ENCODE measurements around the gene SAMD4B.
A peak's percentile ranks its signal among the peaks of the same experiment; 100 is the strongest.
"Not testable (repeated sequence)": the region's sequence is repeated elsewhere in the genome, so short reads cannot be mapped to it uniquely, and the experiment has no call there.

Gene SAMD4B

DNA sequence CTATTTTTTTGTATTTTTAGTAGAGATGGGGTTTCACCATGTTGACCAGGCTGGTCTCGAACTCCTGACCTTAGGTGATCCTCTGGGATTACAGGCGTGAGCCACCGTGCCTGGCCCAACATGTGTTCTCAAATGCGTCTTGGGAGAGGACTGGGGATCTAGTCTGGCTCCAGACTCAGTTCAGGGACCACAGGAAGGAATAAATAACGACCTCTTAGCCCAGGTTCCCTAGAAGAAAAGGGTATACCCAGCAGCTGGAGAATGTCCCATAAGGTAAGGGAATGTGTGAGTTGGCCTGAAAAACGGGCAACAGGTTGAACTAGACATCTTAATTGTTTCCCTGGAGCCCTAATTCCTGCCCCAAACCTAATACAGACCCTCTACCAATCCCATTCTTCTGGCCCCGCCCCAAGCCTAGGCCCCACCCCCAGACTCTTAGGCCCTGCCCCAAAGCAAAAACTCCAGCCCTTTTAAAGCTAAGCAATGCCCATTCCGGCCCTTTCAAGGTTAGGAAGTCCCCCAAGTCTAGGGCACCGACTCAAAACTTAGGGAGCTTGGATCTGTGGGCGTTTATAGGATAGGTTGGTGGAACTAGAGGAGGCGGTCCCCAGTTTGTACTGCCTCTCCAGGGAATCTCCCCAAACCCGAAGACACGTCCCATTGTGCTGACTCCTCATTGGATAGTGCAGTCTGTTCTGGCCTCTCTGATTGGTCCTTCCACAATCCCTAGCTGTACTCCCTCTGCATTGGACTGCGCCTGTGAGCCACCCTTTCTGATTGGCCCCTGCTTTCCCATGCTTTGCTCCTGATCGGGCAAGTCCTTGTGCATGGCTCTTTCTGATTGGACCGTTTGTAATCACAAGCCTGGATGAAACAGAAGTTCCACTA is 16.2 kb upstream of the SAMD4B start:
- no peak for DNase-seq (ENCODE audit: low read depth, low spot score)
- in situ Hi-C loops (cut with HindIII; ENCODE audit: low sequenced_read_pairs): no loop called here
- no peak overlapping the region for H3K4me3 ChIP-seq (ENCODE audit: low read depth, low read length)
- TF ChIP-seq, protein P1, sequence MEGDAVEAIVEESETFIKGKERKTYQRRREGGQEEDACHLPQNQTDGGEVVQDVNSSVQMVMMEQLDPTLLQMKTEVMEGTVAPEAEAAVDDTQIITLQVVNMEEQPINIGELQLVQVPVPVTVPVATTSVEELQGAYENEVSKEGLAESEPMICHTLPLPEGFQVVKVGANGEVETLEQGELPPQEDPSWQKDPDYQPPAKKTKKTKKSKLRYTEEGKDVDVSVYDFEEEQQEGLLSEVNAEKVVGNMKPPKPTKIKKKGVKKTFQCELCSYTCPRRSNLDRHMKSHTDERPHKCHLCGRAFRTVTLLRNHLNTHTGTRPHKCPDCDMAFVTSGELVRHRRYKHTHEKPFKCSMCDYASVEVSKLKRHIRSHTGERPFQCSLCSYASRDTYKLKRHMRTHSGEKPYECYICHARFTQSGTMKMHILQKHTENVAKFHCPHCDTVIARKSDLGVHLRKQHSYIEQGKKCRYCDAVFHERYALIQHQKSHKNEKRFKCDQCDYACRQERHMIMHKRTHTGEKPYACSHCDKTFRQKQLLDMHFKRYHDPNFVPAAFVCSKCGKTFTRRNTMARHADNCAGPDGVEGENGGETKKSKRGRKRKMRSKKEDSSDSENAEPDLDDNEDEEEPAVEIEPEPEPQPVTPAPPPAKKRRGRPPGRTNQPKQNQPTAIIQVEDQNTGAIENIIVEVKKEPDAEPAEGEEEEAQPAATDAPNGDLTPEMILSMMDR (IDR thresholded peaks at IDR 0.05; ENCODE audit: low read depth, low read length): no peak

DNA sequence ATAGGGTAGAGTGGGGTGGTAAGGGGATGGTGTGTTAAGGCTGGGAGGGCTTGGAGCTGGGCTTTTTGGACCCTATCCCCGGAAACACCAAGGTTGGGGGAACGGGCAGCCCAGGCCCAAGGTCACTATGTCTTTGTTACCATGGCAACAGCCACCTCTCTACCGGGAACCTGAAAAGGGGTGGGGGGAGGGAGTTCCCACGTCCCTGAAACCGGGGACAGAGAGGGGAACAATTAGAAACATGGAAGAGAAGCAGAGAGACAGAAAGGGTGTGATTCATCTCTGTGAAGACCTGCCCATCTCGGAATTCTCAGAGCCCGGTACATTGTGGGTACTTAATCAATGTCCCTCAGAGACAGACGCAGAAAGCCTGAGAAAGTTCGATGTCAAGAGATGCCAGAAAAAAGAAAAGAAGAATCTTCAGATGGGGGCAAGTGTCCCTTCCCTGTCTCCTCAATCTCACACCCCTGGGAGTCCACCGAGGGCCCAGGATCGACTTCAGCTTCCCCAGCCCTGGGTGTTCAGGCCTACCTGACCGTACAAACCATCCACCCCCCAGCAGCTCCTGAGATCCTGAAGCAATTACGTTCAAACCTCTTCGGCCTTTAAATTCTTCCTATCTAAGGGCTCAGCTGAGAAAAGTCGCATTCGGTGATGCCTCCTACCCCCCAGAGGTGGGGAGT is 14.7 kb upstream of the SAMD4B start:
- in situ Hi-C loops (cut with HindIII; ENCODE audit: low sequenced_read_pairs): no loop called here
- H3K4me3 ChIP-seq (ENCODE audit: low read depth, low read length): no peak overlapping the region
- TF ChIP-seq, protein P1 (IDR thresholded peaks at IDR 0.05; ENCODE audit: low read depth, low read length): no peak
- no peak for DNase-seq (ENCODE audit: low read depth, low spot score)

DNA sequence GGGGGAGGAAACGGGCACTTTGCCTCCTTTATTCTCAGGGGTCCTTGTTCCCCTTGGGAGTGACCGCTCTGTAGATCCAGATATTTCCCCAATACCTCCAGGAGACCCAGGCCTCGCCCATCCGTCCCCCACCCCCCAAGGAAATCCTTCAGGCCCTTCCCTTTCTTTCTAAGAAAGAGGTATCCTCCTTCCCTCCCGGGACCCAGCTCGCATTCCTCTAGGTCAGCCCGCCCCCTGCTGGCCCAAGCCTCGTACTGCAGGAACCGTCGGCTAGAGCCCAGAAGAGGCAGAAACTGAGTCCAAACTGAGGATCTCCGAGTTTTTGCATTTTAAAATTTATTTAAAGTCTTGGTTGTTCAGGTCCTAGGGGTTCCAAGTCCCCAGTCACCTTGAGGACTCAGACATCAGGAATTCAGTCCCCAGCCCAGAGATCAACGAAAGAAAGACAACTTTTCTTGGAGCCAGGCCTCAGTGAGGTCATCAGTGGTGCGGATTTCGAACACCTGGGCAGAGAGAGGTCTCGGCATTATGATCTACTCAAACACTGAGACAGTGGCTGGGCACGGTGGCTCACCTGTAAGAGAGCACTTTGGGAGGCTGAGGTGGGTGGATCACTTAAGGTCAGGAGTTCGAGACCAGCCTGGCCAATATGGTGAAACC is 14.0 kb upstream of the SAMD4B start:
- TF ChIP-seq, protein P1 (IDR thresholded peaks at IDR 0.05; ENCODE audit: low read depth, low read length): peak; percentile 98
- H3K4me3 ChIP-seq (ENCODE audit: low read depth, low read length): no peak overlapping the region
- DNase-seq (ENCODE audit: low read depth, low spot score): peak; percentile 65
- in situ Hi-C loops (cut with HindIII; ENCODE audit: low sequenced_read_pairs): no loop called here

DNA sequence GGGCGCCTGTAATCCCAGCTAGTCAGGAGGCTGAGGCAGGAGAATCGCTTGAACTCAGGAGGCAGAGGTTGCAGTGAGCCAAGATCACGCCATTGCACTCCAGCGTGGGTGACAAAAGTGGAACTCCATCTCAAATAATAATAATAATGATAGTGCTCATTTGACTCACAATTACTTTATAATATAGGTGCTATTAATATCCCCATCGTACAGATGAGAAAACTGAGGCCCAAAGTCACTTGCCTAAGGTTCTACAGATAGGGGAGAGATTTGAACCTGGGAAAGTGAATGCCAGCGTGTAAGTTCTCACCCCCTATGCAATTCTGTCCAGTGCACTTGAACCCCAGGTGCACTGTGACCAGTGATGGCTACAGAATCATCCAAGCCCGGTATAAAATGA is 12.3 kb upstream of the SAMD4B start:
- TF ChIP-seq, protein P1 (IDR thresholded peaks at IDR 0.05; ENCODE audit: low read depth, low read length): no peak
- in situ Hi-C loops (cut with HindIII; ENCODE audit: low sequenced_read_pairs): no loop called here
- no peak overlapping the region for H3K4me3 ChIP-seq (ENCODE audit: low read depth, low read length)
- no peak for DNase-seq (ENCODE audit: low read depth, low spot score)

DNA sequence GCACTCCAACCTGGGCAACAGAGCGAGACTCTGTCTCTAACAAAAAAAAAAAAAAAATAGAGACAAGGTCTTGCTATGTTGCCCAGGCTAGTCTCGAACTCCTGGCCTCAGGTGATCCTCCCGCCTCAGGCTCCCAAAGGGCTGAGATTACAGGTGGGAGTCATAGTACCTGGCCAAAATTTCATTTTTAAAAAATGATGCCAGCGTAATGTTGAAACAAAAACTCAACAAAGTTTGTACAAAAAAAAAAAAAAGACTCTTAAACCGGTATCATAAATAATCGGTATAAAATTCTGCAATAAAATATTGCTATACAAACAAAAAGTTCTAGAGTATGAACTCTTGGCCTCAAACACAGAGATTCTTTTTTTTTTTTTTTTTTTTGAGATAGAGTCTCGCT is 9.9 kb upstream of the SAMD4B start:
- TF ChIP-seq, protein P1 (IDR thresholded peaks at IDR 0.05; ENCODE audit: low read depth, low read length): no peak
- in situ Hi-C loops (cut with HindIII; ENCODE audit: low sequenced_read_pairs): no loop called here
- no peak overlapping the region for H3K4me3 ChIP-seq (ENCODE audit: low read depth, low read length)
- no peak for DNase-seq (ENCODE audit: low read depth, low spot score)

DNA sequence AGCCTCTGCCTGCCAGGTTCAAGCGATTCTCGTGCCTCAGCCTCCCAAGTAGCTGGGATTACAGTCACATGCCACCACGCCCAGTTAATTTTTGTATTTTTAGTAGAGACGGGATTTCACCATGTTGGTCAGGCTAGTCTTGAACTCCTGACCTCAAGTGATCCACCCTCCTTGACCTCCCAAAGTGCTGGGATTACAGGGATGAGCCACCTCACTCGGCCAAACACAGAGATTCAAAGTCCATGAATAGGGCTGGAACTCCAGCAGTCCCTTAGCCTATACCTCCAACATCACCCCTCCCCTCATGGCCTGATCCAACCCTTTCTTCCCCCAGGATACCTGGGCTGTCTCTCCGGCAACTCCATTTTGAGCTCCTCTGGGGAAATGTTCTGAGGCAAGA is 9.5 kb upstream of the SAMD4B start:
- DNase-seq (ENCODE audit: low read depth, low spot score); H3K4me3 ChIP-seq (ENCODE audit: low read depth, low read length); in situ Hi-C loops (cut with HindIII; ENCODE audit: low sequenced_read_pairs): not testable (repeated sequence)

Measured in astrocyte of the spinal cord (primary cell).